Spleen (tissue), 7 donors: ENCODE measurements around the gene CACNA1A.

Source experiments
- CTCF ChIP-seq, 11 experiments: fragments of 200-600 bp in 7 of 11; fragments of 450-650 bp in 4 of 11; sonication (generic) in 4 of 11; IDR thresholded peaks in 8 of 11; conservative IDR thresholded peaks in 3 of 11; 1 replicate in 7 of 11; 2 replicates in 4 of 11; pipeline versions ENCODE4 v1.4.0 to v1.8.0; 2016 to 2021; ENCODE audit warnings: antibody characterized with exemption in 11 of 11, inconsistent platforms in 4 of 11, mild to moderate bottlenecking in 1 of 11
- POLR2A ChIP-seq, 3 donors: fragments of 450-650 bp; IDR thresholded peaks; one replicate each; pipeline ENCODE4 v1.5.1; 2017; ENCODE audit warnings: antibody characterized with exemption in 3 of 3, mild to moderate bottlenecking in 1 of 3
- POLR2AphosphoS5 ChIP-seq, 3 donors: sonication (generic); formaldehyde crosslinking; IDR thresholded peaks; one replicate each; pipeline ENCODE4 v1.5.1; 2017; ENCODE audit warnings: antibody characterized with exemption in 3 of 3
- donor health status: DM: no; HTN: no; CAD: no; lungs with moderate emphysema.
- donor health status: DM: no; HTN: no; CAD: no.
- donor health status: DM: no; HTN: no; CAD: no.

GRCh38 chr19:13209484-13210338 is 296.6 kb downstream of the CACNA1A start:
- no peak for TF ChIP-seq CTCF (IDR thresholded peaks at IDR 0.05 in 8 of 11, conservative IDR thresholded peaks at IDR 0.05 in 3 of 11)
- no peak for TF ChIP-seq POLR2AphosphoS5 (IDR thresholded peaks at IDR 0.05)
- TF ChIP-seq POLR2A (IDR thresholded peaks at IDR 0.05): no peak
